Spleen (tissue), 11 donors: ENCODE measurements around the gene TMEM106B. TPM values are rescaled to one million over a fixed set of nuclear protein-coding genes. Genes with fewer than 3 reads are reported as not detected.

Experiments
- DNase-seq: peaks from one replicate; pipeline ENCODE4 v3.0.0-alpha.2; 2020
- H3K27ac ChIP-seq, 8 donors: fragments of 200-600 bp; sonication (generic) in 7 of 8; 1 replicate in 4 of 8; 2 replicates in 4 of 8; pipeline versions ENCODE4 v1.5.0 to v1.8.0; 2016 to 2021; ENCODE audit warnings: inconsistent platforms in 4 of 8, mild to moderate bottlenecking in 4 of 8, moderate library complexity in 1 of 8
- H3K27me3 ChIP-seq, 7 donors: fragments of 200-600 bp; sonication (generic) in 6 of 7; replicated peaks in 1 of 7; 1 replicate in 4 of 7; 2 replicates in 3 of 7; pipeline versions ENCODE4 v1.5.0 to v1.8.0; 2016 to 2021; ENCODE audit warnings: inconsistent platforms in 3 of 7, mild to moderate bottlenecking in 1 of 7
- H3K36me3 ChIP-seq, 6 donors: fragments of 200-600 bp; sonication (generic) in 5 of 6; 1 replicate in 4 of 6; 2 replicates in 2 of 6; pipeline versions ENCODE4 v1.5.0 to v1.8.0; 2016 to 2021; ENCODE audit warnings: inconsistent platforms in 2 of 6
- H3K4me1 ChIP-seq, 6 donors: fragments of 200-600 bp; sonication (generic) in 5 of 6; 1 replicate in 3 of 6; 2 replicates in 3 of 6; pipeline versions ENCODE4 v1.5.0 to v1.8.0; 2016 to 2021; ENCODE audit warnings: inconsistent platforms in 3 of 6
- H3K4me3 ChIP-seq, 8 donors: fragments of 200-600 bp; sonication (generic) in 7 of 8; 1 replicate in 4 of 8; 2 replicates in 4 of 8; pipeline versions ENCODE4 v1.5.0 to v1.8.0; 2016 to 2021; ENCODE audit warnings: inconsistent platforms in 4 of 8, mild to moderate bottlenecking in 4 of 8, moderate library complexity in 2 of 8
- H3K9me3 ChIP-seq, 8 donors: fragments of 200-600 bp; sonication (generic) in 7 of 8; 1 replicate in 4 of 8; 2 replicates in 4 of 8; pipeline versions ENCODE4 v1.5.0 to v1.8.0; 2016 to 2021; ENCODE audit warnings: inconsistent platforms in 4 of 8
- CTCF ChIP-seq, 11 experiments: fragments of 200-600 bp in 7 of 11; fragments of 450-650 bp in 4 of 11; sonication (generic) in 4 of 11; IDR thresholded peaks in 8 of 11; conservative IDR thresholded peaks in 3 of 11; 1 replicate in 7 of 11; 2 replicates in 4 of 11; pipeline versions ENCODE4 v1.4.0 to v1.8.0; 2016 to 2021; ENCODE audit warnings: antibody characterized with exemption in 11 of 11, inconsistent platforms in 4 of 11, mild to moderate bottlenecking in 1 of 11
- POLR2A ChIP-seq, 3 donors: fragments of 450-650 bp; IDR thresholded peaks; one replicate each; pipeline ENCODE4 v1.5.1; 2017; ENCODE audit warnings: antibody characterized with exemption in 3 of 3, mild to moderate bottlenecking in 1 of 3
- POLR2AphosphoS5 ChIP-seq, 3 donors: sonication (generic); formaldehyde crosslinking; IDR thresholded peaks; one replicate each; pipeline ENCODE4 v1.5.1; 2017; ENCODE audit warnings: antibody characterized with exemption in 3 of 3
- WGBS, 5 donors: extraction: QIAGEN DNeasy Blood & Tissue Kit in 3 of 5; methylation state at CpG; one replicate each; pipeline versions ENCODE4 v1.1.5 to v1.1.7; 2013 to 2018; 5-methylcytosine and 5-hydroxymethylcytosine counted together
- intact Hi-C: fragments of 100-400 bp; cut with DNase I; formaldehyde crosslinking; loops from one replicate; pipeline ENCODE4 v1.15.0; 2023; ENCODE audit warnings: low total_unique reads
- polyA plus RNA-seq, 3 donors: library from polyadenylated mRNA; stranded (reverse); fragments of 200-250 nt; gene quantifications; one replicate each; pipeline ENCODE4 v1.2.1, GENCODE V29; 2013
- total RNA-seq, 7 donors: library from RNA; depleted of rRNA in 3 of 7; stranded (reverse); fragments of >200 nt in 3 of 7; fragmentation: NEBNext Ultra II Directional in 4 of 7; extraction: Animal tissue kit (Norgen Biotek cat#: 25700) in 4 of 7; gene quantifications; one replicate each; pipeline versions ENCODE4 v1.1.0 to v1.2.1, GENCODE V29; 2016 to 2021
- donor health status: healthy with polysubstance abuse.
- donor health status: DM: no; HTN: no; CAD: no; lungs with moderate emphysema.
- donor health status: DM: no; HTN: no; CAD: no.
- donor health status: Bipolar disorder and iron deficiency.
- donor health status: healthy.
- donor health status: DM: no; HTN: no; CAD: no.
- donor health status: DM: yes; HTN: yes; CAD: no.

TMEM106B gene
- total and polyA plus RNA-seq, 10 donors: 6.6 to 58.2 (median 31.3) TPM

- H3K27me3 ChIP-seq: no peaks in the 10 kb centered on the region
- peaks cover 0 to 25% (median 12%) of the 10 kb centered on the region in 6 donors for H3K4me1 ChIP-seq
- 74 to 90% (median 82%) methylated on average over 2 of the region's 2 CpGs for WGBS, 5 donors
- H3K9me3 ChIP-seq: peaks cover 0 to 10% (median 0%) of the 10 kb centered on the region in 8 donors
- no peak for DNase-seq
- intact Hi-C loops: no loop called here
- peaks cover 0 to 69% (median 26%) of the 10 kb centered on the region in 6 donors for H3K36me3 ChIP-seq
- H3K4me3 ChIP-seq: no peak overlapping the region
- TF ChIP-seq CTCF (IDR thresholded peaks at IDR 0.05 in 8 of 11, conservative IDR thresholded peaks at IDR 0.05 in 3 of 11): no peak
- no peak for TF ChIP-seq POLR2A (IDR thresholded peaks at IDR 0.05)
- no peak for TF ChIP-seq POLR2AphosphoS5 (IDR thresholded peaks at IDR 0.05)
- no peak overlapping the region for H3K27ac ChIP-seq
These were observed 15.7 kb downstream of the TMEM106B start for GRCh38 chr7:12226756-12227155.

- Histone ChIP-seq H3K27me3 (no peaks in the 10 kb centered on the region), H3K4me3 (no peak overlapping the region), H3K36me3 (peaks cover 0 to 81% (median 31%) of the 10 kb centered on the region in 6 donors), H3K27ac (no peak overlapping the region), H3K4me1 (peaks cover 0 to 13% (median 3%) of the 10 kb centered on the region in 6 donors), H3K9me3 (peaks cover 0 to 10% (median 0%) of the 10 kb centered on the region in 8 donors)
- TF ChIP-seq POLR2A (IDR thresholded peaks at IDR 0.05) (no peak), POLR2AphosphoS5 (IDR thresholded peaks at IDR 0.05) (no peak), CTCF (IDR thresholded peaks at IDR 0.05 in 8 of 11, conservative IDR thresholded peaks at IDR 0.05 in 3 of 11) (no peak)
- intact Hi-C loops: no loop called here
- no peak for DNase-seq
These were observed 16.9 kb downstream of the TMEM106B start for GRCh38 chr7:12228024-12228423.

GRCh38 chr7:12229046-12229445, 18.0 kb downstream of the TMEM106B start:
- peaks cover 0 to 10% (median 0%) of the 10 kb centered on the region in 8 donors for H3K9me3 ChIP-seq
- H3K27me3 ChIP-seq: no peaks in the 10 kb centered on the region
- TF ChIP-seq POLR2AphosphoS5 (IDR thresholded peaks at IDR 0.05) (no peak), POLR2A (IDR thresholded peaks at IDR 0.05) (no peak), CTCF (IDR thresholded peaks at IDR 0.05 in 8 of 11, conservative IDR thresholded peaks at IDR 0.05 in 3 of 11) (no peak)
- H3K27ac ChIP-seq: no peak overlapping the region
- peaks cover 0 to 83% (median 29%) of the 10 kb centered on the region in 6 donors for H3K36me3 ChIP-seq
- intact Hi-C loops: no loop called here
- H3K4me3 ChIP-seq: no peak overlapping the region
- DNase-seq: no peak
- peaks cover 0 to 6% (median 0%) of the 10 kb centered on the region in 6 donors for H3K4me1 ChIP-seq

GRCh38 chr7:12231097-12231496, 20.0 kb downstream of the TMEM106B start:
- TF ChIP-seq POLR2A (IDR thresholded peaks at IDR 0.05) (no peak), CTCF (IDR thresholded peaks at IDR 0.05 in 8 of 11, conservative IDR thresholded peaks at IDR 0.05 in 3 of 11) (no peak), POLR2AphosphoS5 (IDR thresholded peaks at IDR 0.05) (no peak)
- Histone ChIP-seq H3K4me1 (peaks cover 0 to 4% (median 0%) of the 10 kb centered on the region in 6 donors), H3K4me3 (no peak overlapping the region), H3K36me3 (peaks cover 0 to 80% (median 24%) of the 10 kb centered on the region in 6 donors), H3K27ac (no peak overlapping the region), H3K9me3 (peaks cover 0 to 2% (median 0%) of the 10 kb centered on the region in 8 donors), H3K27me3 (no peaks in the 10 kb centered on the region)
- DNase-seq: no peak
- intact Hi-C loops: no loop called here
- whole genome bisulfite sequencing, 5 donors: 64 to 93% (median 87%) methylated on average over 2 of the region's 2 CpGs
